Heart right ventricle (tissue), 16 donors: Measurements from ENCODE around the gene ZBP1. TPM values are rescaled to one million over a fixed set of nuclear protein-coding genes. Genes with fewer than 3 reads are reported as not detected.

Experiments used
- ATAC-seq, 8 donors: fragments of 200-7000 bp; cut with Tn5 transposase; one replicate each; pipeline ENCODE4 v1.9.1; 2020; ENCODE audit warnings: mild to moderate bottlenecking in 8 of 8, moderate library complexity in 8 of 8, moderate number of reproducible peaks in 1 of 8
- DNase-seq, 2 donors: peaks; one replicate each; pipeline ENCODE4 v3.0.0-alpha.2; 2020
- H3K27ac ChIP-seq, 10 donors: fragments of 200-600 bp; sonication (generic) in 2 of 10; one replicate each; pipeline versions ENCODE4 v1.5.0 to v1.8.0; 2020 to 2022; ENCODE audit warnings: mild to moderate bottlenecking in 3 of 10
- H3K27me3 ChIP-seq, 7 donors: fragments of 200-600 bp; one replicate each; pipeline ENCODE4 v1.8.0; 2021 to 2022; ENCODE audit warnings: mild to moderate bottlenecking in 2 of 7
- H3K36me3 ChIP-seq, 9 donors: fragments of 200-600 bp; sonication (generic) in 1 of 9; one replicate each; pipeline versions ENCODE4 v1.5.0 to v1.8.0; 2020 to 2022; ENCODE audit warnings: mild to moderate bottlenecking in 2 of 9
- H3K4me1 ChIP-seq, 9 donors: fragments of 200-600 bp; sonication (generic) in 1 of 9; one replicate each; pipeline versions ENCODE4 v1.5.0 to v1.8.0; 2020 to 2022; ENCODE audit warnings: mild to moderate bottlenecking in 4 of 9
- H3K4me3 ChIP-seq, 10 donors: fragments of 200-600 bp; sonication (generic) in 2 of 10; one replicate each; pipeline versions ENCODE4 v1.5.0 to v1.8.0; 2020 to 2022; ENCODE audit warnings: mild to moderate bottlenecking in 7 of 10, moderate library complexity in 2 of 10
- H3K9me3 ChIP-seq, 11 donors: fragments of 200-600 bp in 10 of 11; sonication (generic) in 2 of 11; one replicate each; pipeline versions ENCODE4 v1.5.0 to v1.8.0; 2013 to 2022; ENCODE audit warnings: mild to moderate bottlenecking in 2 of 11, control low read depth in 1 of 11, moderate library complexity in 1 of 11
- WGBS, 2 donors: extraction: QIAGEN DNeasy Blood & Tissue Kit; methylation state at CpG; one replicate each; pipeline ENCODE4 v1.1.7; 2013; ENCODE audit warnings: inconsistent platforms in 1 of 2; 5-methylcytosine and 5-hydroxymethylcytosine counted together
- intact Hi-C, 10 donors: fragments of 100-400 bp; cut with DNase I; formaldehyde crosslinking; loops; one replicate each; pipeline versions ENCODE4 v1.11.1 to v1.14.2; 2022
- polyA plus RNA-seq, 2 donors: library from polyadenylated mRNA; stranded (reverse); fragments of 200-250 nt; gene quantifications; one replicate each; pipeline ENCODE4 v1.2.3, GENCODE V29; 2013
- total RNA-seq, 10 donors: library from RNA; stranded (reverse); fragmentation: NEBNext Ultra II Directional in 3 of 10; extraction: Animal tissue kit (Norgen Biotek cat#: 25700) in 3 of 10; gene quantifications; one replicate each; pipeline versions ENCODE4 v1.2.1 to v1.2.4, GENCODE V29; 2021 to 2023
- TF ChIP-seq, protein P1 (sequence below), 9 donors: fragments of 200-600 bp; sonication (generic) in 2 of 9; IDR thresholded peaks; one replicate each; pipeline versions ENCODE4 v1.5.0 to v1.8.0; 2021 to 2022; ENCODE audit warnings: antibody characterized with exemption in 9 of 9, mild to moderate bottlenecking in 5 of 9, moderate library complexity in 1 of 9
- donor health status: Arrhythmogenic right ventricular cardiomyopathy.
- donor health status: ischemic (EF 13 %, LVEDD 7.1; RV severe dilation, severe dysfunction).
- donor health status: healthy with polysubstance abuse.
- donor health status: DM: no; HTN: yes; CAD: no.
- donor health status: DM: no; HTN: no; CAD: no.
- donor health status: ischemic (EF 25% LVEDD 6.9; RV normal size, moderate dysfunction).
- donor health status: ischemic (EF 25% LVEDD 5.7; RV mildly dilated, moderate dysfunction).
- donor health status: healthy.
- donor health status: DM: yes; HTN: yes; CAD: no.
- donor health status: Ischemic cardiomyopathy.
- donor health status: ischemic (EF 35%, LVEDD 5.7; RV mildly dilated, moderate dysfunction).
- donor health status: nonischemic (EF 11% LVEDD 7.7; RV severe dilation, severe dysfunction).
- donor health status: DM: yes; HTN: yes; CAD: no.
- donor health status: PGD.
- donor health status: ischemic (EF 29% LVEDD 5.4; RV normal size, mild dysfunction).
- donor health status: nonischemic (EF 23%, LVEDD 6.1; RV moderate dilation, normal function).

The ZBP1 gene
- total and polyA plus RNA-seq, 12 donors, result 0.13 to 1.2 (median 0.31) TPM; not detected in 2

DNA sequence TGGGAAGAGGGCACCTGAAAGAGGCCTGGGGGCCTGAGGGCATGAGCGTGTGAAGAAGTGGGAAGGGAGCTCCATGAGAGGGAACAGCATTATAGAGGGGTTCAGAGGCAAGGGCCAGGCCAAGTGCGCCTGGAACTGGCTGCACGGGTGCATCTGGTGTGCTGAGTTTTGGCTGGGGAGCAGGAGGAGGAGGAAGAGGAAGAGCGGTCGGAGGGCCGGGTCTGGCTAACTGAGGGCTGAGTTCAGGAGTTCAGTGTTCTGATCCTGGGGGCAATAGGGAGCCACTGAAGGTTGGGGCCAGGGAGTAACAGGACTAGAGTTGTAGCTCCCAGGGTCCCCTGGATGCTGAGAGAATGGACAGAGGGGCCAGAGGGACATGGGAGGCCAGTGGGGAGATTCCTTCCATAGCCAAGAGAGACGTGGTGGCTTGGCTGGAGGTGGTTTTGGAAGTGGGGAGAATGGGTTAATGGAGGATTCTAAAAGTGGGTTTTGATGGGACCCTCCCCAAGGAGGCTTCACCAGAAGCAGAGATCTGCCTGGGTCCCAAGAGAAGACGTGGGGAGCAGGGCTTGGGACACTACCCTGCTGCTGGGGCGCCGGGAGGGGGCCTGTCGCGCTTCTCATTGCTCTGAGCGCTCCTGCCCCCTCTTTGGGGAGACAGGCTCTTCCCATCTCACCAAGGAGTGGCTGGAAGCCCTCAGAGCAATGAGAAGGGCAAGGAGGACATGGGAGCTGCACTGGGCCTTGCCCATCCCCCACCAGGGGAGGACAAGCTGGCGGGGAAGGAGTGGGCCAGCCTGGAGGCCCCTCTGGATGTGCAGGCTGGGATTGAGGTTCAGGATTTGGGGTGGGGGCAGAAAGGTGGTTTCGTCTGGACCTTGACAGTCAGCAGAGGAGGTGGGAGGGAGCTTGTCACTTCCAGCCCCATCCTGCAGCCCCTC is 28.7 kb downstream of the ZBP1 start:
- TF ChIP-seq, protein P1, sequence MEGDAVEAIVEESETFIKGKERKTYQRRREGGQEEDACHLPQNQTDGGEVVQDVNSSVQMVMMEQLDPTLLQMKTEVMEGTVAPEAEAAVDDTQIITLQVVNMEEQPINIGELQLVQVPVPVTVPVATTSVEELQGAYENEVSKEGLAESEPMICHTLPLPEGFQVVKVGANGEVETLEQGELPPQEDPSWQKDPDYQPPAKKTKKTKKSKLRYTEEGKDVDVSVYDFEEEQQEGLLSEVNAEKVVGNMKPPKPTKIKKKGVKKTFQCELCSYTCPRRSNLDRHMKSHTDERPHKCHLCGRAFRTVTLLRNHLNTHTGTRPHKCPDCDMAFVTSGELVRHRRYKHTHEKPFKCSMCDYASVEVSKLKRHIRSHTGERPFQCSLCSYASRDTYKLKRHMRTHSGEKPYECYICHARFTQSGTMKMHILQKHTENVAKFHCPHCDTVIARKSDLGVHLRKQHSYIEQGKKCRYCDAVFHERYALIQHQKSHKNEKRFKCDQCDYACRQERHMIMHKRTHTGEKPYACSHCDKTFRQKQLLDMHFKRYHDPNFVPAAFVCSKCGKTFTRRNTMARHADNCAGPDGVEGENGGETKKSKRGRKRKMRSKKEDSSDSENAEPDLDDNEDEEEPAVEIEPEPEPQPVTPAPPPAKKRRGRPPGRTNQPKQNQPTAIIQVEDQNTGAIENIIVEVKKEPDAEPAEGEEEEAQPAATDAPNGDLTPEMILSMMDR (IDR thresholded peaks at IDR 0.05), result no peak
- no peak for DNase-seq
- peaks cover 0 to 8% (median under 1%) of the 10 kb centered on the region in 9 donors for H3K4me1 ChIP-seq
- no peaks in the 10 kb centered on the region for H3K36me3 ChIP-seq
- no peak overlapping the region for H3K4me3 ChIP-seq
- 83 to 84% methylated on average over 15 of the region's 15 CpGs for WGBS, 2 donors
- H3K27me3 ChIP-seq, result peaks cover 0 to 19% (median 5%) of the 10 kb centered on the region in 7 donors
- peaks cover 0 to 10% (median 6%) of the 10 kb centered on the region in 11 donors for H3K9me3 ChIP-seq
- no peak for ATAC-seq
- intact Hi-C loops, result loop anchor here in 6 of 10 donors (2.0 to 10.0 kb wide), 3 partner anchors 77 to 217 kb away; no protein-coding TSS in a partner anchor
- H3K27ac ChIP-seq, result no peak overlapping the region

- Histone ChIP-seq H3K36me3 (no peaks in the 10 kb centered on the region), H3K9me3 (peaks cover 0 to 10% (median 6%) of the 10 kb centered on the region in 11 donors), H3K4me1 (peaks cover 0 to 8% (median 0%) of the 10 kb centered on the region in 9 donors), H3K27me3 (peaks cover 0 to 24% (median 11%) of the 10 kb centered on the region in 7 donors), H3K4me3 (no peak overlapping the region), H3K27ac (no peak overlapping the region)
- WGBS, 2 donors, result 89 to 93% methylated on average over 18 of the region's 18 CpGs
- intact Hi-C loops, result loop anchor here in 6 of 10 donors (10.0 kb wide), 2 partner anchors 206 to 216 kb away; no protein-coding TSS in a partner anchor
- TF ChIP-seq, protein P1 (IDR thresholded peaks at IDR 0.05), result no peak
- no peak for DNase-seq
- ATAC-seq, result no peak
These were observed 29.5 kb downstream of the ZBP1 start for GRCh38 chr20:57590485-57591288.

DNA sequence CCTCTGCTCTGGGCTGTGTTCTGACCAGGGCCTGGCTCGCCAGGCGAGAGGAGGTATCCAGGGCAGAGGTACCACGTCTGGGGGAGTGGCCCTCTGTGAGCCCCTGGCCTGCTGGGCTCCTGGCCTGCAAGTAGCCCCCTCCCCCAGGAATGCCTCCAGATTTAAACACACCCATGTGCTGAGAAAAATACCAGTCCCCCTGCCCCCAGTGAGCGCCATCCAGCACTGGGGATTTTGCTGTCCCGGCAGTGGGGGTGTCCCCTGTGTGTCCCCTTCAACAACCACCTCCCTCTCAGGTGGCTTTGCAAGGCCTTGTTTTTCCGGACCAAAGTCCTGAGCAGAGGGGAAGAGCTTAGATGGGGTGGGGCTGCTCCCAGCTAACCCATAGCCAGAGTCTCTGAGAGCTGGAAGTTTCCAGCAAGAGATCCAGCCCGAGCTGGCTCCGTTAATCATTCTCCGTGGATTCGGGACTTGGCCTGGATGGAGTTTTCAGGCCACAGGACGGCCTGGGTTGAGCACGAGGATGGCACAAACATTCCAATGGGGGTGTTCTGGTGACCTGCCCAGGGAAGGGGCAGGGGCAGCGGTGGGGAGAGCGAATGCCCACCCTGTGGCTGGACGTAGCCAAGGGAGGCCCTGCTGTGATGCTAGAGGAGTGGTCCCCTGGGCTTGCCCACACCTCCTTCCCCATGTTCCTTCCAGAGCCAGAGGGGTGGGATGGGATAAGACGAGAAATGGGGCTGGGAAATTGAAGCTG is 30.3 kb downstream of the ZBP1 start:
- peaks cover 0 to 10% (median 6%) of the 10 kb centered on the region in 11 donors for H3K9me3 ChIP-seq
- 82 to 83% methylated on average over 16 of the region's 16 CpGs for WGBS, 2 donors
- DNase-seq (no peak), ATAC-seq (no peak)
- no peak overlapping the region for H3K4me3 ChIP-seq
- H3K27ac ChIP-seq, result no peak overlapping the region
- peaks cover 0 to 8% (median 0%) of the 10 kb centered on the region in 9 donors for H3K4me1 ChIP-seq
- intact Hi-C loops, result loop anchor here in 6 of 10 donors (10.0 kb wide), 2 partner anchors 205 to 215 kb away; no protein-coding TSS in a partner anchor
- H3K27me3 ChIP-seq, result peaks cover 0 to 30% (median 17%) of the 10 kb centered on the region in 7 donors
- TF ChIP-seq, protein P1 (IDR thresholded peaks at IDR 0.05), result no peak
- no peaks in the 10 kb centered on the region for H3K36me3 ChIP-seq
